Esophagus squamous epithelium (tissue), 5 donors: ENCODE data around the gene EYS. TPM values are rescaled to one million over a fixed set of nuclear protein-coding genes. Genes with fewer than 3 reads are reported as not detected.

ENCODE experiments used
- DNase-seq: peaks from one replicate; lab custom pipeline; 2025; lab: John Stamatoyannopoulos, UW
- H3K27ac ChIP-seq, 4 donors: fragments of 200-600 bp; sonication (generic); one replicate each; pipeline ENCODE4 v1.5.1; 2016 to 2019; ENCODE audit warnings: mild to moderate bottlenecking in 1 of 4
- H3K27me3 ChIP-seq, 4 donors: fragments of 200-600 bp; sonication (generic); 1 replicate in 3 of 4; 2 replicates in 1 of 4; pipeline versions ENCODE4 v1.5.1 to v1.6.0; 2017 to 2021; ENCODE audit warnings: antibody characterized with exemption in 1 of 4
- H3K36me3 ChIP-seq, 3 donors: fragments of 200-600 bp; sonication (generic); one replicate each; pipeline ENCODE4 v1.5.1; 2016 to 2019
- H3K4me1 ChIP-seq, 3 donors: fragments of 200-600 bp; sonication (generic); one replicate each; pipeline ENCODE4 v1.5.1; 2017 to 2019
- H3K4me3 ChIP-seq, 4 donors: fragments of 200-600 bp; sonication (generic); 1 replicate in 3 of 4; 2 replicates in 1 of 4; pipeline ENCODE4 v1.5.1; 2016 to 2019; ENCODE audit warnings: mild to moderate bottlenecking in 2 of 4, moderate library complexity in 1 of 4
- H3K9me3 ChIP-seq, 3 donors: fragments of 200-600 bp; sonication (generic); one replicate each; pipeline ENCODE4 v1.5.1; 2016 to 2019
- POLR2A ChIP-seq, 4 donors: fragments of 450-650 bp; IDR thresholded peaks; one replicate each; pipeline ENCODE4 v1.6.1; 2017; ENCODE audit warnings: antibody characterized with exemption in 4 of 4, mild to moderate bottlenecking in 4 of 4, moderate library complexity in 3 of 4
- WGBS, 2 donors: methylation state at CpG; one replicate each; pipeline ENCODE4 v1.1.5; 2018; 5-methylcytosine and 5-hydroxymethylcytosine counted together
- intact Hi-C: fragments of 100-400 bp; cut with DNase I; formaldehyde crosslinking; loops from one replicate; pipeline ENCODE4 v1.15.0; 2022
- total RNA-seq, 4 donors: library from RNA; depleted of rRNA; stranded (reverse); fragments of >200 nt; gene quantifications; one replicate each; pipeline ENCODE4 v1.1.0, GENCODE V29; 2016
- TF ChIP-seq, protein P1 (sequence below), 6 experiments: fragments of 450-650 bp in 4 of 6; fragments of 200-600 bp in 2 of 6; sonication (generic) in 2 of 6; IDR thresholded peaks; one replicate each; pipeline ENCODE4 v1.5.1; 2016 to 2019; ENCODE audit warnings: antibody characterized with exemption in 6 of 6, mild to moderate bottlenecking in 4 of 6, moderate library complexity in 4 of 6
- donor health status: DM: yes; HTN: yes; CAD: no.

The EYS gene
- total RNA-seq, 4 donors from 2014 or later = 0.87 TPM; not detected in 3

DNA sequence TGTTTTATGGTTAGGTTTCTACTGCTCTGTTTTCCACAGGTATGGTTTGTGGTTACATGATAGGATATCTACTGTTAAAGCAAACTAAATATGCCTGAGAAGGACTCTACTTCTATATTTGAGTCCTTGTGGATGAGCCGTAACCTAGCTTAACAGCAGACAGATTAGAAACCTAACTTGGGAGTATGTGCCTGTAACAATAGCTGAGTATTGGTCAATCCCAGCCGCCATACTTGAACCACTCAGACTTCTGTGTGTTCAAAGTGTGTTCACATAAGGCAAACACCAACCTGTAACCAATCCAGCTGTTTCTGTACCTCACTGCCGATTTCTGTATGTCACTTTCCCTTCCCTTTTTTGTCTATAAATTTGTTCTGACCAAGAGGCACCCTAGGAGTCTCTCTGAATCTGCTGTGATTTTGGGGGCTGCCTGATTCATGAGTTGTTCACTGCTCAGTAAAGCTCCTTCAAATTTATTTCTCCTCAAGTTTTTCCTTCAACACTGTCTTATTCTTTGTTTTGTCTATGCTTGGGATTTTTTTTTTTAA, 2034.4 kb downstream of the EYS start:
- Histone ChIP-seq H3K36me3 (peaks cover 0 to 19% (median 0%) of the 10 kb centered on the region in 3 donors), H3K27ac (no peak overlapping the region), H3K4me1 (peaks cover 0 to 42% (median 0%) of the 10 kb centered on the region in 3 donors), H3K27me3 (no peaks in the 10 kb centered on the region), H3K9me3 (no peaks in the 10 kb centered on the region), H3K4me3 (no peak overlapping the region)
- DNase-seq = no peak
- intact Hi-C loops = no loop called here
- TF ChIP-seq POLR2A (IDR thresholded peaks at IDR 0.05) = no peak
- TF ChIP-seq, protein P1, sequence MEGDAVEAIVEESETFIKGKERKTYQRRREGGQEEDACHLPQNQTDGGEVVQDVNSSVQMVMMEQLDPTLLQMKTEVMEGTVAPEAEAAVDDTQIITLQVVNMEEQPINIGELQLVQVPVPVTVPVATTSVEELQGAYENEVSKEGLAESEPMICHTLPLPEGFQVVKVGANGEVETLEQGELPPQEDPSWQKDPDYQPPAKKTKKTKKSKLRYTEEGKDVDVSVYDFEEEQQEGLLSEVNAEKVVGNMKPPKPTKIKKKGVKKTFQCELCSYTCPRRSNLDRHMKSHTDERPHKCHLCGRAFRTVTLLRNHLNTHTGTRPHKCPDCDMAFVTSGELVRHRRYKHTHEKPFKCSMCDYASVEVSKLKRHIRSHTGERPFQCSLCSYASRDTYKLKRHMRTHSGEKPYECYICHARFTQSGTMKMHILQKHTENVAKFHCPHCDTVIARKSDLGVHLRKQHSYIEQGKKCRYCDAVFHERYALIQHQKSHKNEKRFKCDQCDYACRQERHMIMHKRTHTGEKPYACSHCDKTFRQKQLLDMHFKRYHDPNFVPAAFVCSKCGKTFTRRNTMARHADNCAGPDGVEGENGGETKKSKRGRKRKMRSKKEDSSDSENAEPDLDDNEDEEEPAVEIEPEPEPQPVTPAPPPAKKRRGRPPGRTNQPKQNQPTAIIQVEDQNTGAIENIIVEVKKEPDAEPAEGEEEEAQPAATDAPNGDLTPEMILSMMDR (IDR thresholded peaks at IDR 0.05) = no peak
- 83 to 100% methylated on average over 3 of the region's 3 CpGs for WGBS, 2 donors

DNA sequence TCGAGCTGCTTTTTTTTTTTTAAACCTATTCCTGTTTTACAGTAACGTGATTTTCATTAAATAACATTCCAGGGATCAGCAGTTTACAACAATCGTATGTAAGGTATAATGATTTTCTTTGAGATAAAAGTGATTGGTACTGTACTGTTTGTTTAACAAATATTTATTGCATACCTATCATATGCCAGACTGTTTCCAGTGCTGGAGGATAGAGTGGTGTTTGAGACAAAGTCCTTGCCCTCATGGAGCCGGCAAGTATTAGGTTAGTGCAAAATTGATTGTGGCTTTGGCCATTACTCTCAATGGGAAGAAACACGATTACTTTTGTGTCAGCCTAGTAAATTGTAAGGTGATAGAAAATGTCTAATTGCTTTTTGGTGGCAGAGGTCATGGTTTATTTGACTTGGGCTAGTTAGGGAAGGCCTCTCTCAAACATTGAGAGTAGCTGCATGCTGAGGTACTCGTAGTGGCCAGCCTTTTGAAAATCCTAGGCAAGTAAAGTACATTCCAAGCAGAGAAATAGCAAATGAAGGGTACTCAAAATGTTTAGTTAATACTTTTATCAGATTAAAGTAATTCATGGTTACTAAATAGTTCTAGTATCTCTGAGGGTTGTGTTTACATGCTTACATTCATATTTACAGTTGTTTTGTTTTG, 2035.8 kb downstream of the EYS start:
- 65 to 72% methylated on average over 6 of the region's 6 CpGs for WGBS, 2 donors

More for the DNA sequence above, 2035.8 kb downstream of the EYS start:
- no peak for DNase-seq
- intact Hi-C loops = no loop called here
- H3K9me3 ChIP-seq = no peaks in the 10 kb centered on the region
- no peak overlapping the region for H3K4me3 ChIP-seq
- peaks cover 0 to 19% (median 0%) of the 10 kb centered on the region in 3 donors for H3K36me3 ChIP-seq
- no peaks in the 10 kb centered on the region for H3K27me3 ChIP-seq
- no peak overlapping the region for H3K27ac ChIP-seq
- no peak for TF ChIP-seq POLR2A (IDR thresholded peaks at IDR 0.05)
- H3K4me1 ChIP-seq = peaks cover 0 to 28% (median 0%) of the 10 kb centered on the region in 3 donors
